CD14-positive monocyte (primary cell): Measurements from ENCODE around the gene KRTAP8-1. TPM values are rescaled to one million over a fixed set of nuclear protein-coding genes. Genes with fewer than 3 reads are reported as not detected.

Source experiments
- DNase-seq, 3 donors: peaks; one replicate each; pipeline ENCODE4 v3.0.0-alpha.2; 2011 to 2022
- H2AFZ ChIP-seq: 2 replicates; pipeline ENCODE4 v1.6.0; 2012; ENCODE audit warnings: mild to moderate bottlenecking, low read depth, low read length, inconsistent platforms; ENCODE audit not compliant: insufficient read depth, poor library complexity, severe bottlenecking
- H3K27ac ChIP-seq, 2 donors: 1 replicate in 1 of 2; 2 replicates in 1 of 2; pipeline ENCODE4 v1.5.1; 2012 to 2013; ENCODE audit warnings: low read length in 2 of 2, control low read depth in 1 of 2, inconsistent platforms in 1 of 2, low read depth in 1 of 2, mild to moderate bottlenecking in 1 of 2
- H3K27me3 ChIP-seq, 2 donors: one replicate each; pipeline versions ENCODE4 v1.6.0 to v1.6.1; 2011 to 2013; ENCODE audit warnings: low read length in 2 of 2; ENCODE audit not compliant: control insufficient read depth in 2 of 2, insufficient read depth in 2 of 2
- H3K36me3 ChIP-seq, 2 donors: replicated peaks in 1 of 2; 1 replicate in 1 of 2; 2 replicates in 1 of 2; pipeline versions ENCODE4 v1.5.1 to v1.6.1; 2012 to 2013; ENCODE audit warnings: low read length in 2 of 2, control low read depth in 1 of 2, inconsistent platforms in 1 of 2, mild to moderate bottlenecking in 1 of 2; ENCODE audit not compliant: insufficient read depth in 2 of 2, control insufficient read depth in 1 of 2
- H3K4me1 ChIP-seq, 2 donors: 1 replicate in 1 of 2; 2 replicates in 1 of 2; pipeline versions ENCODE4 v1.5.1 to v1.6.1; 2012 to 2013; ENCODE audit warnings: low read length in 2 of 2, control low read depth in 1 of 2, inconsistent platforms in 1 of 2, mild to moderate bottlenecking in 1 of 2, moderate library complexity in 1 of 2; ENCODE audit not compliant: insufficient read depth in 2 of 2, control insufficient read depth in 1 of 2
- H3K4me2 ChIP-seq: replicated peaks from 2 replicates; pipeline ENCODE3; 2012; ENCODE audit warnings: low read length, moderate library complexity, mild to moderate bottlenecking; ENCODE audit not compliant: poor library complexity, severe bottlenecking; ENCODE audit errors: extremely low read depth
- H3K4me3 ChIP-seq, 3 experiments: fragments of 200-600 bp in 1 of 3; sonication (generic) in 1 of 3; replicated peaks in 1 of 3; 1 replicate in 2 of 3; 2 replicates in 1 of 3; pipeline ENCODE4 v1.5.1; 2011 to 2013; ENCODE audit warnings: low read length in 3 of 3, mild to moderate bottlenecking in 3 of 3, control low read depth in 2 of 3, low read depth in 2 of 3, inconsistent platforms in 1 of 3, moderate library complexity in 1 of 3
- H3K79me2 ChIP-seq: 2 replicates; pipeline ENCODE4 v1.6.0; 2012; ENCODE audit warnings: mild to moderate bottlenecking, control low read depth, inconsistent platforms, low read length, moderate library complexity; ENCODE audit not compliant: insufficient read depth
- H3K9ac ChIP-seq: 2 replicates; pipeline ENCODE4 v1.6.0; 2017; ENCODE audit warnings: low read length, mild to moderate bottlenecking; ENCODE audit not compliant: insufficient read depth, poor library complexity, severe bottlenecking
- H3K9me3 ChIP-seq, 2 donors: replicated peaks in 1 of 2; 1 replicate in 1 of 2; 2 replicates in 1 of 2; pipeline versions ENCODE4 v1.5.1 to v1.6.1; 2012 to 2013; ENCODE audit warnings: low read length in 2 of 2, control low read depth in 1 of 2; ENCODE audit not compliant: control insufficient read depth in 1 of 2, insufficient read depth in 1 of 2
- H4K20me1 ChIP-seq: 2 replicates; pipeline ENCODE4 v1.6.0; 2012; ENCODE audit warnings: mild to moderate bottlenecking, low read length, control low read depth, moderate library complexity; ENCODE audit not compliant: insufficient read depth
- H3K27ac Mint-ChIP-seq, 7 donors: one replicate each; pipeline ENCODE4 v1.8.0; 2020; ENCODE audit warnings: mild to moderate bottlenecking in 7 of 7, mixed read lengths in 7 of 7, moderate library complexity in 6 of 7, inconsistent platforms in 2 of 7
- H3K27me3 Mint-ChIP-seq, 3 donors: one replicate each; pipeline ENCODE4 v1.8.0; 2021 to 2022; ENCODE audit warnings: low read depth in 3 of 3, mild to moderate bottlenecking in 3 of 3, mixed read lengths in 3 of 3, moderate library complexity in 3 of 3, inconsistent platforms in 1 of 3
- H3K36me3 Mint-ChIP-seq, 2 donors: one replicate each; pipeline ENCODE4 v1.8.0; 2020; ENCODE audit warnings: mixed read lengths in 2 of 2, inconsistent platforms in 1 of 2, mild to moderate bottlenecking in 1 of 2
- H3K4me1 Mint-ChIP-seq: one replicate; pipeline ENCODE4 v1.8.0; 2020; ENCODE audit warnings: mild to moderate bottlenecking, mixed read lengths
- H3K4me3 Mint-ChIP-seq, 2 donors: one replicate each; pipeline ENCODE4 v1.8.0; 2020; ENCODE audit warnings: mild to moderate bottlenecking in 2 of 2, mixed read lengths in 2 of 2, moderate library complexity in 1 of 2
- H3K9me3 Mint-ChIP-seq, 7 donors: one replicate each; pipeline ENCODE4 v1.8.0; 2020 to 2022; ENCODE audit warnings: mixed read lengths in 7 of 7, mild to moderate bottlenecking in 6 of 7, moderate library complexity in 6 of 7, inconsistent platforms in 2 of 7
- WGBS: methylation state at CpG from one replicate; pipeline ENCODE4 v1.1.5; 2013; ENCODE audit warnings: missing lambda C conversion rate; ENCODE audit not compliant: insufficient coverage; 5-methylcytosine and 5-hydroxymethylcytosine counted together
- intact Hi-C, 2 donors: fragments of 100-400 bp; cut with micrococcal nuclease; formaldehyde crosslinking; loops; one replicate each; pipeline versions ENCODE4 v1.15.0 to v1.15.1; 2023
- polyA plus RNA-seq, 3 donors: library from polyadenylated mRNA; depleted of rRNA in 1 of 3; unstranded in 2 of 3; stranded (reverse) in 1 of 3; fragments of 300-500 nt in 2 of 3; fragments of >200 nt in 1 of 3; fragmentation: Illumina TruSeq in 2 of 3; gene quantifications; 1 replicate in 2 of 3; 2 replicates in 1 of 3; pipeline ENCODE4 v1.2.3, GENCODE V29; 2012 to 2021
- TF ChIP-seq, protein P1 (sequence below): fragments of 200-600 bp; IDR thresholded peaks from one replicate; pipeline ENCODE4 v1.8.0; 2022; ENCODE audit warnings: antibody characterized with exemption, mild to moderate bottlenecking

The KRTAP8-1 gene
- polyA plus RNA-seq, 3 donors: not detected

GRCh38 chr21:30829659-30830058 is 16.6 kb upstream of the KRTAP8-1 start, which contains the start of gene KRTAP7-1:
Gene KRTAP7-1, minus strand, starts transcription at chr21:30829759. Its CDS starts 61 bp downstream, at chr21:30829698.
- 92% methylated on average over 2 of the region's 4 CpGs for WGBS
- Mint-ChIP-seq H3K27ac (no peak within 1 kb of the TSS), H3K36me3 (no peaks in the 10 kb centered on the region), H3K9me3 (peaks cover 0 to 4% (median 0%) of the 10 kb centered on the region in 7 donors), H3K4me1 (no peaks in the 10 kb centered on the region), H3K4me3 (no peak within 1 kb of the TSS), H3K27me3 (no peaks in the 10 kb centered on the region)
- H3K27ac ChIP-seq: no peak within 1 kb of the TSS
- TF ChIP-seq, protein P1, sequence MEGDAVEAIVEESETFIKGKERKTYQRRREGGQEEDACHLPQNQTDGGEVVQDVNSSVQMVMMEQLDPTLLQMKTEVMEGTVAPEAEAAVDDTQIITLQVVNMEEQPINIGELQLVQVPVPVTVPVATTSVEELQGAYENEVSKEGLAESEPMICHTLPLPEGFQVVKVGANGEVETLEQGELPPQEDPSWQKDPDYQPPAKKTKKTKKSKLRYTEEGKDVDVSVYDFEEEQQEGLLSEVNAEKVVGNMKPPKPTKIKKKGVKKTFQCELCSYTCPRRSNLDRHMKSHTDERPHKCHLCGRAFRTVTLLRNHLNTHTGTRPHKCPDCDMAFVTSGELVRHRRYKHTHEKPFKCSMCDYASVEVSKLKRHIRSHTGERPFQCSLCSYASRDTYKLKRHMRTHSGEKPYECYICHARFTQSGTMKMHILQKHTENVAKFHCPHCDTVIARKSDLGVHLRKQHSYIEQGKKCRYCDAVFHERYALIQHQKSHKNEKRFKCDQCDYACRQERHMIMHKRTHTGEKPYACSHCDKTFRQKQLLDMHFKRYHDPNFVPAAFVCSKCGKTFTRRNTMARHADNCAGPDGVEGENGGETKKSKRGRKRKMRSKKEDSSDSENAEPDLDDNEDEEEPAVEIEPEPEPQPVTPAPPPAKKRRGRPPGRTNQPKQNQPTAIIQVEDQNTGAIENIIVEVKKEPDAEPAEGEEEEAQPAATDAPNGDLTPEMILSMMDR: no peak
- no peak for DNase-seq
- H3K4me3 ChIP-seq: no peak within 1 kb of the TSS
- H3K4me2 ChIP-seq: no peak within 1 kb of the TSS
- H3K27me3 ChIP-seq: no peaks in the 10 kb centered on the region
- no peaks in the 10 kb centered on the region for H3K4me1 ChIP-seq
- H4K20me1 ChIP-seq: no peaks in the 10 kb centered on the region
- no peaks in the 10 kb centered on the region for H3K9me3 ChIP-seq
- H2AFZ ChIP-seq: no peak within 1 kb of the TSS
- H3K36me3 ChIP-seq: no peaks in the 10 kb centered on the region
- intact Hi-C loops: loop anchor here (5.0 kb wide), 1 partner anchor 258 kb away; no protein-coding TSS in a partner anchor
- no peaks in the 10 kb centered on the region for H3K79me2 ChIP-seq
- H3K9ac ChIP-seq: no peak within 1 kb of the TSS

- H3K27ac ChIP-seq: no peak overlapping the region
- H3K4me2 ChIP-seq: no peak overlapping the region
- no peak overlapping the region for H3K27ac Mint-ChIP-seq
- H3K79me2 ChIP-seq: no peaks in the 10 kb centered on the region
- no peaks in the 10 kb centered on the region for H3K27me3 ChIP-seq
- no peaks in the 10 kb centered on the region for H4K20me1 ChIP-seq
- no peaks in the 10 kb centered on the region for H3K4me1 Mint-ChIP-seq
- H3K4me1 ChIP-seq: no peaks in the 10 kb centered on the region
- intact Hi-C loops: no loop called here
- no peak overlapping the region for H3K4me3 ChIP-seq
- TF ChIP-seq, protein P1: no peak
- whole genome bisulfite sequencing: 0% methylated on average over 5 of the region's 7 CpGs
- no peak overlapping the region for H3K4me3 Mint-ChIP-seq
- H3K9ac ChIP-seq: no peak overlapping the region
- no peak for DNase-seq
- peaks cover 0 to 1% (median 0%) of the 10 kb centered on the region in 3 donors for H3K27me3 Mint-ChIP-seq
- H2AFZ ChIP-seq: no peak overlapping the region
- no peaks in the 10 kb centered on the region for H3K36me3 Mint-ChIP-seq
- no peaks in the 10 kb centered on the region for H3K36me3 ChIP-seq
- H3K9me3 Mint-ChIP-seq: peaks cover 0 to 4% (median 2%) of the 10 kb centered on the region in 7 donors
- peaks cover 0 to 3% of the 10 kb centered on the region in 2 donors for H3K9me3 ChIP-seq
Observed at GRCh38 chr21:30818837-30819610, 6.0 kb upstream of the KRTAP8-1 start.
